Adrenal gland (tissue), 12 donors: ENCODE measurements around the gene GMDS. TPM values are rescaled to one million over a fixed set of nuclear protein-coding genes. Genes with fewer than 3 reads are reported as not detected.
A peak's percentile ranks its signal among the peaks of the same experiment; 100 is the strongest.

Experiments
- DNase-seq, 7 donors: peaks; one replicate each; pipeline ENCODE4 v3.0.0-alpha.2; 2019 to 2020
- H3K27ac ChIP-seq, 5 donors: fragments of 200-600 bp; sonication (generic) in 4 of 5; 1 replicate in 3 of 5; 2 replicates in 2 of 5; pipeline versions ENCODE4 v1.5.1 to v1.8.0; 2016 to 2020; ENCODE audit warnings: mild to moderate bottlenecking in 1 of 5
- H3K27me3 ChIP-seq: fragments of 200-600 bp; 2 replicates; pipeline ENCODE4 v1.8.0; 2021
- H3K36me3 ChIP-seq, 2 donors: fragments of 200-600 bp; replicated peaks in 1 of 2; 1 replicate in 1 of 2; 2 replicates in 1 of 2; pipeline versions ENCODE4 v1.5.1 to v1.8.0; 2018 to 2022
- H3K4me1 ChIP-seq, 2 donors: fragments of 200-600 bp; replicated peaks in 1 of 2; 1 replicate in 1 of 2; 2 replicates in 1 of 2; pipeline versions ENCODE4 v1.5.1 to v1.8.0; 2018 to 2021
- H3K4me3 ChIP-seq, 4 donors: fragments of 200-600 bp; sonication (generic) in 3 of 4; one replicate each; pipeline ENCODE4 v1.5.1; 2016 to 2018
- H3K9me3 ChIP-seq, 3 donors: fragments of 200-600 bp; sonication (generic) in 1 of 3; replicated peaks in 1 of 3; 1 replicate in 2 of 3; 2 replicates in 1 of 3; pipeline versions ENCODE4 v1.5.1 to v1.8.0; 2016 to 2021
- CTCF ChIP-seq, 6 experiments: fragments of 450-650 bp in 4 of 6; fragments of 200-600 bp in 2 of 6; sonication (generic) in 1 of 6; IDR thresholded peaks; 1 replicate in 5 of 6; 2 replicates in 1 of 6; pipeline versions ENCODE4 v1.5.1 to v1.8.0; 2016 to 2021; ENCODE audit warnings: antibody characterized with exemption in 6 of 6, mild to moderate bottlenecking in 2 of 6, moderate library complexity in 1 of 6
- POLR2A ChIP-seq, 2 donors: fragments of 450-650 bp; IDR thresholded peaks; one replicate each; pipeline ENCODE4 v1.6.1; 2017; ENCODE audit warnings: antibody characterized with exemption in 2 of 2, mild to moderate bottlenecking in 2 of 2, moderate library complexity in 1 of 2
- WGBS, 4 donors: extraction: QIAGEN DNeasy Blood & Tissue Kit in 2 of 4; methylation state at CpG; one replicate each; pipeline versions ENCODE4 v1.1.5 to v1.1.7; 2013 to 2017; 5-methylcytosine and 5-hydroxymethylcytosine counted together
- intact Hi-C, 2 donors: fragments of 100-400 bp; cut with DNase I; formaldehyde crosslinking; loops; one replicate each; pipeline versions ENCODE4 v1.14.1 to v1.15.0; 2022 to 2023
- polyA plus RNA-seq, 3 donors: library from polyadenylated mRNA; stranded (reverse); fragments of 200-250 nt in 2 of 3; fragments of 350-450 nt in 1 of 3; fragmentation: Illumina TruSeq in 1 of 3; extraction: RNeasy Lipid Tissue Mini Kit (QIAGEN cat#74804) in 1 of 3; gene quantifications; one replicate each; pipeline ENCODE4 v1.2.3, GENCODE V29; 2013 to 2014
- total RNA-seq, 9 donors: library from RNA; depleted of rRNA in 4 of 9; stranded (reverse); fragments of >200 nt in 4 of 9; fragments of 120-200 nt in 1 of 9; fragmentation: NEBNext Ultra II Directional in 1 of 9; extraction: Animal tissue kit (Norgen Biotek cat#: 25700) in 1 of 9; gene quantifications; one replicate each; pipeline versions ENCODE4 v1.1.0 to v1.2.4, GENCODE V29; 2013 to 2023
- donor health status: healthy with polysubstance abuse.
- donor health status: Bipolar disorder and iron deficiency.
- donor health status: DM: yes; HTN: yes; CAD: no.
- donor health status: DM: no; HTN: no; CAD: no.
- donor health status: DM: no; HTN: no; CAD: no.
- donor health status: DM: yes; HTN: yes; CAD: no.

GMDS gene
- total and polyA plus RNA-seq, 12 donors: 8.5 to 39.2 (median 15.2) TPM

GRCh38 chr6:1787894-1788293, 457.5 kb downstream of the GMDS start:
- intact Hi-C loops: no loop called here
- 41 to 60% (median 51%) methylated on average over 8 of the region's 8 CpGs for WGBS, 4 donors
- Histone ChIP-seq H3K4me3 (no peak overlapping the region), H3K4me1 (peaks cover 5 to 12% of the 10 kb centered on the region in 2 donors), H3K27ac (no peak overlapping the region), H3K36me3 (no peaks in the 10 kb centered on the region), H3K9me3 (no peaks in the 10 kb centered on the region), H3K27me3 (no peaks in the 10 kb centered on the region)
- no peak for TF ChIP-seq CTCF (IDR thresholded peaks at IDR 0.05)
- DNase-seq: peak; percentile 78 to 90 (median 88)

GRCh38 chr6:1786455-1787453, 458.7 kb downstream of the GMDS start:
- intact Hi-C loops: no loop called here
- 87 to 94% (median 91%) methylated on average over 14 to 15 of the region's 15 CpGs for WGBS, 4 donors
- TF ChIP-seq CTCF (IDR thresholded peaks at IDR 0.05) (no peak), POLR2A (IDR thresholded peaks at IDR 0.05) (no peak)
- Histone ChIP-seq H3K4me1 (peaks cover 5 to 12% of the 10 kb centered on the region in 2 donors), H3K27me3 (no peaks in the 10 kb centered on the region), H3K27ac (no peak overlapping the region), H3K36me3 (no peaks in the 10 kb centered on the region), H3K9me3 (no peaks in the 10 kb centered on the region), H3K4me3 (no peak overlapping the region)
- DNase-seq: no peak

GRCh38 chr6:1784422-1784884, 461.0 kb downstream of the GMDS start:
- 66 to 82% (median 76%) methylated on average over 6 of the region's 6 CpGs for WGBS, 4 donors
- Histone ChIP-seq H3K36me3 (no peaks in the 10 kb centered on the region), H3K4me1 (peaks cover 5 to 12% of the 10 kb centered on the region in 2 donors), H3K4me3 (no peak overlapping the region), H3K27me3 (no peaks in the 10 kb centered on the region), H3K9me3 (no peaks in the 10 kb centered on the region), H3K27ac (no peak overlapping the region)
- no peak for DNase-seq
- TF ChIP-seq POLR2A (IDR thresholded peaks at IDR 0.05): no peak
- no peak for TF ChIP-seq CTCF (IDR thresholded peaks at IDR 0.05)
- intact Hi-C loops: no loop called here

GRCh38 chr6:1781817-1782184, 463.6 kb downstream of the GMDS start:
- Histone ChIP-seq H3K27me3 (no peaks in the 10 kb centered on the region), H3K27ac (no peak overlapping the region), H3K4me3 (no peak overlapping the region), H3K4me1 (no peaks in the 10 kb centered on the region), H3K9me3 (no peaks in the 10 kb centered on the region), H3K36me3 (no peaks in the 10 kb centered on the region)
- DNase-seq: no peak
- WGBS, 4 donors: 94 to 98% (median 98%) methylated on average over 4 of the region's 4 CpGs
- TF ChIP-seq CTCF (IDR thresholded peaks at IDR 0.05): no peak
- no peak for TF ChIP-seq POLR2A (IDR thresholded peaks at IDR 0.05)
- intact Hi-C loops: no loop called here
